H1 (cell line): ENCODE results near the gene ANXA5. TPM values are rescaled to one million over a fixed set of nuclear protein-coding genes. Genes with fewer than 3 reads are reported as not detected.

Experiments
- CTCF ChIA-PET: fragments of 300-600 bp; sonication (Branson Sonifier 250); formaldehyde crosslinking; loops from one replicate; lab custom pipeline; 2021; ENCODE audit not compliant: partially characterized antibody; lab: Charles Lee
- POLR2A ChIA-PET: fragments of 300-600 bp; sonication (Branson Sonifier 250); formaldehyde crosslinking; loops from one replicate; lab custom pipeline; 2021; ENCODE audit warnings: inconsistent platforms; ENCODE audit not compliant: partially characterized antibody; lab: Charles Lee
- DNase-seq, 2 experiments: peaks; one replicate each; pipeline versions ENCODE4 v3.0.0 to v3.0.0-alpha.2; 2010 to 2022; ENCODE audit warnings: low spot score in 2 of 2, low read depth in 1 of 2, mixed read lengths in 1 of 2
- FAIRE-seq: peaks from 2 replicates; lab custom pipeline; 2011; peaks lifted over from hg19 to GRCh38; lab: Jason Lieb, UNC
- H2AFZ ChIP-seq: 2 replicates; pipeline ENCODE4 v1.8.1; 2012; ENCODE audit warnings: low read length, inconsistent platforms
- H2AK5ac ChIP-seq: 2 replicates; pipeline ENCODE4 v1.6.1; 2013; ENCODE audit warnings: low read depth, low read length
- H2BK120ac ChIP-seq: replicated peaks from 2 replicates; pipeline ENCODE3; 2013; ENCODE audit warnings: low read depth, low read length, inconsistent platforms
- H2BK12ac ChIP-seq: 2 replicates; pipeline ENCODE4 v1.6.1; 2013; ENCODE audit warnings: low read depth, low read length
- H2BK15ac ChIP-seq: 2 replicates; pipeline ENCODE4 v1.6.1; 2013; ENCODE audit warnings: low read length
- H2BK20ac ChIP-seq: 2 replicates; pipeline ENCODE4 v1.6.1; 2013; ENCODE audit warnings: low read length
- H2BK5ac ChIP-seq: 2 replicates; pipeline ENCODE4 v1.6.1; 2013; ENCODE audit warnings: low read depth, low read length
- H3K14ac ChIP-seq: 2 replicates; pipeline ENCODE4 v1.6.1; 2013; ENCODE audit warnings: inconsistent platforms; ENCODE audit not compliant: insufficient read length
- H3K18ac ChIP-seq: 2 replicates; pipeline ENCODE4 v1.6.1; 2013; ENCODE audit warnings: low read length; ENCODE audit errors: extremely low read depth
- H3K23ac ChIP-seq: 2 replicates; pipeline ENCODE4 v1.6.1; 2013; ENCODE audit warnings: inconsistent platforms; ENCODE audit not compliant: insufficient read length
- H3K23me2 ChIP-seq: 2 replicates; pipeline ENCODE4 v1.6.1; 2013; ENCODE audit warnings: low read depth, low read length
- H3K27ac ChIP-seq: 2 replicates; pipeline ENCODE4 v1.6.1; 2011; ENCODE audit warnings: low read depth, low read length, inconsistent platforms
- H3K27me3 ChIP-seq, 4 experiments: replicated peaks in 1 of 4; 1 replicate in 1 of 4; 2 replicates in 3 of 4; pipeline versions ENCODE4 v1.6.1 to v1.8.1; 2011 to 2013; ENCODE audit warnings: low read length in 3 of 4, mild to moderate bottlenecking in 3 of 4, inconsistent platforms in 2 of 4, mixed read lengths in 2 of 4, moderate library complexity in 1 of 4; ENCODE audit not compliant: control insufficient read depth in 3 of 4, insufficient read depth in 3 of 4; ENCODE audit errors: extremely low read depth in 1 of 4
- H3K36me3 ChIP-seq, 4 experiments: 2 replicates each; pipeline versions ENCODE4 v1.6.1 to v1.8.1; 2011 to 2013; ENCODE audit warnings: mild to moderate bottlenecking in 4 of 4, low read length in 3 of 4, moderate library complexity in 2 of 4, control low read depth in 1 of 4, inconsistent platforms in 1 of 4; ENCODE audit not compliant: insufficient read depth in 4 of 4, control insufficient read depth in 2 of 4
- H3K4ac ChIP-seq: replicated peaks from 2 replicates; pipeline ENCODE3; 2013; ENCODE audit warnings: low read length, low read depth, mixed read lengths, inconsistent platforms; ENCODE audit not compliant: insufficient read length
- H3K4me1 ChIP-seq, 4 experiments: replicated peaks in 1 of 4; 1 replicate in 1 of 4; 2 replicates in 3 of 4; pipeline versions ENCODE4 v1.6.1 to v1.8.1; 2011 to 2013; ENCODE audit warnings: low read length in 3 of 4, inconsistent platforms in 2 of 4, mixed read lengths in 1 of 4; ENCODE audit not compliant: insufficient read depth in 4 of 4, control insufficient read depth in 3 of 4
- H3K4me2 ChIP-seq, 2 experiments: 2 replicates each; pipeline versions ENCODE4 v1.6.1 to v1.8.1; 2011 to 2013; ENCODE audit warnings: low read depth in 2 of 2, low read length in 2 of 2, control low read depth in 1 of 2, inconsistent platforms in 1 of 2, mild to moderate bottlenecking in 1 of 2; ENCODE audit not compliant: insufficient read depth in 1 of 2
- H3K4me3 ChIP-seq, 4 experiments: fragments of 200-600, 300-600 bp in 1 of 4; sonication (generic), shearing (Covaris generic), sonication (Bioruptor Twin) in 1 of 4; 2 replicates each; pipeline versions ENCODE4 v1.5.1 to v1.8.1; 2011 to 2016; ENCODE audit warnings: low read length in 4 of 4, low read depth in 3 of 4, control low read depth in 2 of 4, inconsistent platforms in 2 of 4, mild to moderate bottlenecking in 2 of 4, mixed read lengths in 1 of 4, moderate library complexity in 1 of 4; ENCODE audit not compliant: insufficient read depth in 2 of 4; ENCODE audit errors: extremely low read depth in 1 of 4
- H3K56ac ChIP-seq: replicated peaks from 2 replicates; pipeline ENCODE3; 2013; ENCODE audit warnings: low read depth, mild to moderate bottlenecking, mixed read lengths, low read length, inconsistent platforms; ENCODE audit not compliant: insufficient read length
- H3K79me1 ChIP-seq: 2 replicates; pipeline ENCODE4 v1.6.1; 2013; ENCODE audit warnings: low read depth, low read length, control low read depth
- H3K79me2 ChIP-seq, 2 experiments: 2 replicates each; pipeline versions ENCODE4 v1.6.1 to v1.8.1; 2012 to 2013; ENCODE audit warnings: low read length in 2 of 2, mild to moderate bottlenecking in 2 of 2, inconsistent platforms in 1 of 2; ENCODE audit not compliant: insufficient read depth in 2 of 2, control insufficient read depth in 1 of 2
- H3K9ac ChIP-seq, 4 experiments: replicated peaks in 1 of 4; 1 replicate in 1 of 4; 2 replicates in 3 of 4; pipeline versions ENCODE4 v1.6.1 to v1.8.1; 2011 to 2013; ENCODE audit warnings: low read depth in 3 of 4, low read length in 3 of 4, control low read depth in 2 of 4, mild to moderate bottlenecking in 2 of 4, moderate library complexity in 2 of 4, inconsistent platforms in 1 of 4; ENCODE audit errors: extremely low read depth in 1 of 4
- H3K9me3 ChIP-seq, 2 experiments: 2 replicates each; pipeline versions ENCODE4 v1.6.1 to v1.8.1; 2012 to 2013; ENCODE audit warnings: mild to moderate bottlenecking in 2 of 2, moderate library complexity in 2 of 2, control low read depth in 1 of 2, inconsistent platforms in 1 of 2, low read depth in 1 of 2, low read length in 1 of 2, mixed read lengths in 1 of 2; ENCODE audit not compliant: insufficient read depth in 2 of 2
- H4K20me1 ChIP-seq, 2 experiments: replicated peaks in 1 of 2; 2 replicates each; pipeline versions ENCODE3 to v1.8.1; 2011 to 2013; ENCODE audit warnings: inconsistent platforms in 2 of 2, low read length in 2 of 2, mild to moderate bottlenecking in 1 of 2; ENCODE audit not compliant: insufficient read depth in 2 of 2, control insufficient read depth in 1 of 2
- H4K5ac ChIP-seq: 2 replicates; pipeline ENCODE4 v1.6.1; 2013; ENCODE audit warnings: low read length, low read depth, mixed read lengths, inconsistent platforms; ENCODE audit not compliant: insufficient read length
- H4K8ac ChIP-seq: 2 replicates; pipeline ENCODE4 v1.8.0; 2013; ENCODE audit warnings: mild to moderate bottlenecking, moderate library complexity, low read length, inconsistent platforms; ENCODE audit not compliant: insufficient read depth; ENCODE audit errors: extremely low read depth
- H4K91ac ChIP-seq: replicated peaks from 2 replicates; pipeline ENCODE3; 2013; ENCODE audit warnings: low read length, mixed read lengths, inconsistent platforms; ENCODE audit not compliant: insufficient read length
- CBX8 ChIP-seq: fragments of 300-800, 300-1000 bp; sonication (generic); IDR thresholded peaks from 2 replicates; pipeline ENCODE4 v1.7.1; 2016; ENCODE audit warnings: low read depth, low read length, borderline replicate concordance
- CEBPB ChIP-seq: IDR thresholded peaks from 2 replicates; pipeline ENCODE4 v1.6.1; 2012; ENCODE audit warnings: low read depth, low read length
- WGBS, 2 experiments: shearing (Covaris generic) in 1 of 2; methylation state at CpG; one replicate each; pipeline versions ENCODE4 v1.1.6 to v1.1.7; 2013 to 2015; ENCODE audit warnings: low lambda C conversion rate in 2 of 2, mixed read lengths in 2 of 2, inconsistent platforms in 1 of 2, low coverage in 1 of 2, missing lambda C conversion rate in 1 of 2; ENCODE audit not compliant: insufficient replicate concordance in 2 of 2, insufficient coverage in 1 of 2, insufficient read length in 1 of 2; ENCODE audit errors: extremely low coverage in 1 of 2, missing lambda C conversion rate in 1 of 2; 5-methylcytosine and 5-hydroxymethylcytosine counted together
- polyA plus RNA-seq, 7 experiments: library from polyadenylated mRNA; depleted of rRNA in 3 of 7; stranded (reverse) in 5 of 7; unstranded in 2 of 7; fragments of >200 nt in 5 of 7; fragments of 200-250 nt in 2 of 7; gene quantifications; 1 replicate in 5 of 7; 2 replicates in 1 of 7; 4 replicates in 1 of 7; pipeline versions ENCODE4 v1.2.1 to v1.2.3, GENCODE V29; 2011 to 2013; ENCODE audit warnings: missing spikeins in 2 of 7, mixed read lengths in 2 of 7
- total RNA-seq: library from RNA; stranded (reverse); fragmentation: NEBNext Ultra II Directional; extraction: Animal tissue kit (Norgen Biotek cat#: 25700); gene quantifications from 2 replicates; pipeline ENCODE4 v1.2.1, GENCODE V29; 2021

ANXA5 gene
- total and polyA plus RNA-seq, 2 of the 8 experiments (the other 6 are each of a cell fraction or from before 2014, with no cell fraction given), result 213 to 221 TPM

DNA sequence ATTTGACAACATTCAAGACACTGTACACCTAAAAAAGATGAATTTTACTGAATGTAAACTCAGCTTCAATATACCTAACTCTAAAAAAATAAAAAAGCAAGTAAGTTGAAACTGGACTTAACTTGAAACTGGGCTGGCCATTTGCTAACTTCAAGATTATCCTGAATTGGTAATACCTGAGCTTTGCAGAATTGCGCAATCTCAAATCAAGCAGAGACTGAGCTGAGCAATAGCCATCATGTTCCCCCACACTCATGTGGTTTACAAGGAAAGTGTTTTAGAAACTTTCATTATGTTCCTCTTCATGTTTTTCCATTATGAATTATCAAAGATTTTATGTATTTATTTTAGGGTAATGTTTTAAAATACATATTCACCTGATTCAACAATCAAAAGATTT, 38.7 kb downstream of the ANXA5 start:
- no peaks in the 10 kb centered on the region for H3K79me2 ChIP-seq
- DNase-seq (no peak), FAIRE-seq (no peak)
- no peak overlapping the region for H3K14ac ChIP-seq
- no peak overlapping the region for H3K4ac ChIP-seq
- no peak overlapping the region for H2BK15ac ChIP-seq
- H2AK5ac ChIP-seq, result no peak overlapping the region
- H3K23me2 ChIP-seq, result no peaks in the 10 kb centered on the region
- H2BK20ac ChIP-seq, result no peak overlapping the region
- H3K27me3 ChIP-seq, result no peaks in the 10 kb centered on the region
- 100% methylated on average over 1 of the region's 1 CpG; no CpG with 5 or more reads in 1 of the 2 experiments for WGBS, 2 experiments
- H2BK120ac ChIP-seq, result no peak overlapping the region
- no peak overlapping the region for H3K18ac ChIP-seq
- no peaks in the 10 kb centered on the region for H3K79me1 ChIP-seq
- ChIA-PET CTCF (interaction anchor here (0.6 to 2.6 kb wide), 6 partner anchors 9 to 729 kb away, joined by 3 to 10 read pairs (median 3); no protein-coding TSS in a partner anchor), POLR2A (no interaction called here)
- H3K36me3 ChIP-seq, result no peaks in the 10 kb centered on the region
- no peaks in the 10 kb centered on the region for H3K4me1 ChIP-seq
- H3K4me3 ChIP-seq, result no peak overlapping the region
- no peak overlapping the region for H3K23ac ChIP-seq
- H2BK5ac ChIP-seq, result no peak overlapping the region
- H2BK12ac ChIP-seq, result no peak overlapping the region
- H4K91ac ChIP-seq, result no peak overlapping the region
- no peaks in the 10 kb centered on the region for H3K9me3 ChIP-seq
- H3K56ac ChIP-seq, result no peak overlapping the region
- H2AFZ ChIP-seq, result no peak overlapping the region
- TF ChIP-seq CEBPB, result peak; percentile 100
- no peak for TF ChIP-seq CBX8
- no peaks in the 10 kb centered on the region for H4K20me1 ChIP-seq
- H3K9ac ChIP-seq, result no peak overlapping the region
- no peak overlapping the region for H3K4me2 ChIP-seq
- no peak overlapping the region for H4K8ac ChIP-seq
- no peak overlapping the region for H3K27ac ChIP-seq
- no peak overlapping the region for H4K5ac ChIP-seq
